KMS-11 (cell line): ENCODE results near the gene RAB36.

ENCODE experiments used
- H2AFZ ChIP-seq: fragments of 200-600 bp; sonication (generic); 2 replicates; pipeline ENCODE4 v1.6.1; 2016; ENCODE audit warnings: antibody characterized with exemption, mixed run types, low read depth
- H3K27ac ChIP-seq: fragments of 200-600 bp; sonication (generic); 2 replicates; pipeline ENCODE4 v1.6.1; 2016; ENCODE audit warnings: mild to moderate bottlenecking, mixed run types
- H3K27me3 ChIP-seq: fragments of 200-600 bp; sonication (generic); 2 replicates; pipeline ENCODE4 v1.6.1; 2017; ENCODE audit warnings: mild to moderate bottlenecking, low read depth, mixed run types, moderate library complexity; ENCODE audit not compliant: insufficient read depth
- H3K36me3 ChIP-seq: fragments of 200-600 bp; sonication (generic); 2 replicates; pipeline ENCODE4 v1.6.1; 2017; ENCODE audit warnings: mild to moderate bottlenecking, mixed run types; ENCODE audit not compliant: insufficient read depth
- H3K4me1 ChIP-seq: fragments of 200-600 bp; sonication (generic); 2 replicates; pipeline ENCODE4 v1.6.1; 2016; ENCODE audit warnings: mild to moderate bottlenecking, low read depth, mixed run types; ENCODE audit not compliant: poor library complexity, severe bottlenecking
- H3K4me2 ChIP-seq: fragments of 200-600 bp; sonication (generic); 2 replicates; pipeline ENCODE4 v1.7.0; 2016; ENCODE audit warnings: mild to moderate bottlenecking, mixed run types
- H3K4me3 ChIP-seq: fragments of 200-600 bp; sonication (generic); IDR thresholded peaks from 2 replicates; pipeline ENCODE4 v1.6.1; 2017; ENCODE audit warnings: low read depth, low read length, mixed read lengths; ENCODE audit not compliant: insufficient read depth
- H3K79me2 ChIP-seq: fragments of 200-600 bp; sonication (generic); 2 replicates; pipeline ENCODE4 v1.6.1; 2016; ENCODE audit warnings: low read depth, mixed run types; ENCODE audit not compliant: insufficient read depth
- H3K9ac ChIP-seq: fragments of 200-600 bp; sonication (generic); 2 replicates; pipeline ENCODE4 v1.6.1; 2016; ENCODE audit warnings: mild to moderate bottlenecking, mixed run types
- H4K20me1 ChIP-seq: fragments of 200-600 bp; sonication (generic); 2 replicates; pipeline ENCODE4 v1.6.1; 2016; ENCODE audit warnings: mild to moderate bottlenecking, mixed run types; ENCODE audit not compliant: insufficient read depth
- TF ChIP-seq, protein P1 (sequence below): fragments of 200-600 bp; sonication (generic); conservative IDR thresholded peaks from 2 replicates; pipeline ENCODE4 v1.6.1; 2017; ENCODE audit warnings: low read depth, mild to moderate bottlenecking, antibody characterized with exemption, low read length, moderate library complexity, mixed read lengths

The RAB36 gene

GRCh38 chr22:23211622-23212021, 66.3 kb downstream of the RAB36 start:
- H3K79me2 ChIP-seq, result peaks cover 97% of the 10 kb centered on the region
- no peak overlapping the region for H3K4me3 ChIP-seq
- peaks cover 24% of the 10 kb centered on the region for H4K20me1 ChIP-seq
- H3K4me1 ChIP-seq, result peaks cover 5% of the 10 kb centered on the region
- no peak overlapping the region for H3K4me2 ChIP-seq
- TF ChIP-seq, protein P1, sequence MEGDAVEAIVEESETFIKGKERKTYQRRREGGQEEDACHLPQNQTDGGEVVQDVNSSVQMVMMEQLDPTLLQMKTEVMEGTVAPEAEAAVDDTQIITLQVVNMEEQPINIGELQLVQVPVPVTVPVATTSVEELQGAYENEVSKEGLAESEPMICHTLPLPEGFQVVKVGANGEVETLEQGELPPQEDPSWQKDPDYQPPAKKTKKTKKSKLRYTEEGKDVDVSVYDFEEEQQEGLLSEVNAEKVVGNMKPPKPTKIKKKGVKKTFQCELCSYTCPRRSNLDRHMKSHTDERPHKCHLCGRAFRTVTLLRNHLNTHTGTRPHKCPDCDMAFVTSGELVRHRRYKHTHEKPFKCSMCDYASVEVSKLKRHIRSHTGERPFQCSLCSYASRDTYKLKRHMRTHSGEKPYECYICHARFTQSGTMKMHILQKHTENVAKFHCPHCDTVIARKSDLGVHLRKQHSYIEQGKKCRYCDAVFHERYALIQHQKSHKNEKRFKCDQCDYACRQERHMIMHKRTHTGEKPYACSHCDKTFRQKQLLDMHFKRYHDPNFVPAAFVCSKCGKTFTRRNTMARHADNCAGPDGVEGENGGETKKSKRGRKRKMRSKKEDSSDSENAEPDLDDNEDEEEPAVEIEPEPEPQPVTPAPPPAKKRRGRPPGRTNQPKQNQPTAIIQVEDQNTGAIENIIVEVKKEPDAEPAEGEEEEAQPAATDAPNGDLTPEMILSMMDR, result no peak
- no peaks in the 10 kb centered on the region for H3K27me3 ChIP-seq
- H3K9ac ChIP-seq, result no peak overlapping the region
- no peaks in the 10 kb centered on the region for H3K36me3 ChIP-seq
- H3K27ac ChIP-seq, result no peak overlapping the region
- H2AFZ ChIP-seq, result no peak overlapping the region

DNA sequence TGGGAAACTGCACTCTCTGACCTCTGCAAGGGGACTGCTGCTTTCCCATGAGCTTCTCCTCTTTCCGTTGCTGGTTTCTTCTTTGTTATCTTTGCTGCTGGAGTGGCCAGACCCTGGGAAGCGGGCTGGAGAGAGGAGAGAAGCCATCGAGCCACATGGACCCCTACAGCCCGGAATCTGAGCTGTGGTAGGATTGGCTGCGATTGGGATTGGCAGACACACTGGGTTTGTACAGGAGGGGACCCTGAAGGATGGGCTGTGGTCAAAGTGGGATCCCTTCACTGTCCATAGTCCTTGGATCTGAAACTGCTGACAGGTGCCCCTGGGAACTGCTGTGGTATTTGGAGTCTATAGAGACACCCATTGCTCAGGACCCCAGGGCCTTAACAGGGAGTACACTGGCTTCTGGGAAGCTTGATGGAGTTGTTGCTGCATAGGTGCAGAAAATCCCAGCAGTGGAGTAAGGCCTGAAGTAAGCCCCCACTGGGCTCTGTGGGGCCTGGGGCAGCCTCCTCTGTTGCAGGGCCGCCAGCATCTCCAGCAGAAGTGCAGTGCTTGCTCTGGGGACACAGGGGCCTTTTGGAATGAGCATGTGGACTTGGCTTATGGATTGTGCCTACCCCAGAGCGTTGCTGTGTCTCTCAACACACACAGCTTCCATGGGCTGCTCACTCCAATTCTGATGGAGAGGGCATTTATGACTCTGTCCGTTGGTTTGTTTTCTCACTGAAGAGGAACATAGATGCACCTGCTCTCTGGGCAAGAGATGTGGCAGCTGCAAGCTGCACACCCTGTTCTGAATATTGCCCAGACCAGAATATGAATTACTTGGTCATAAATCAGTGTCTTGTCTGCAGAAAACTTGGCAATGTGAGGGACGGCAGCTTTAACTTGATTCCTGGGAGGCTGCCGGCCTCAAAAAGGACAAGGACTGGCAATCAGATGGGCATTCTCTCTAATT, 67.1 kb downstream of the RAB36 start:
- Histone ChIP-seq H3K4me3 (no peak overlapping the region), H3K9ac (no peak overlapping the region), H3K27ac (no peak overlapping the region), H3K4me1 (peaks cover 5% of the 10 kb centered on the region), H2AFZ (no peak overlapping the region), H3K4me2 (no peak overlapping the region), H3K36me3 (no peaks in the 10 kb centered on the region), H4K20me1 (peaks cover 31% of the 10 kb centered on the region), H3K27me3 (no peaks in the 10 kb centered on the region), H3K79me2 (peaks cover 99% of the 10 kb centered on the region)
- TF ChIP-seq, protein P1, result no peak

DNA sequence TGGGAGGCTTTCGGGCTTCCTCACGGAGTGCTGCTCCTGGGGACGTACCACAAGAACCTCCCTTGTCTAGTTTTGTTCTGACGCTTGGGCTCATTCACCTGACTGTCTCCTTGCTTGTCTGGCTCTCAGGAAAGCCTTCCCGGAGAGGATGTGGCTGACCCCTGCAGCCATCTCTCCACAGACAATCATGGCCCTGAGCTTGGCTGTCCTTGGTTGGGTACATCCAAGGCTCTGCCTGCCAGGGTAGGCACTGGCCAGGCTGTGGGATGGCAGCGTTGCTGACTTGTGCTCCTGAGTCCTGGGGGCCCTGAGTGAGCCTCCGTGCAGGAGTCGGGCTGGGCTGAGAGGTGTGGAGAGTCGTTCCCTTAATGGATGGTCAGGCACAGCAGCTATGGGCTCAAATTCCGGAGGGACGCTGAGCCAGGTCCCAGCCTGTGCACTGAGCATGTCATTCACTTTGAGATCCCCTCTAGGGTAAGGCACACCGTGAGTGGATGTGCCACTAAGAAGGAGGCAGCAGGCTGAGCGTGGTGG, 67.8 kb downstream of the RAB36 start:
- Histone ChIP-seq H3K27ac (no peak overlapping the region), H2AFZ (no peak overlapping the region), H3K27me3 (no peaks in the 10 kb centered on the region), H3K4me3 (no peak overlapping the region), H3K36me3 (no peaks in the 10 kb centered on the region), H4K20me1 (peaks cover 34% of the 10 kb centered on the region), H3K79me2 (peaks cover 99% of the 10 kb centered on the region), H3K9ac (no peak overlapping the region), H3K4me1 (peaks cover 5% of the 10 kb centered on the region), H3K4me2 (no peak overlapping the region)
- TF ChIP-seq, protein P1, result no peak

DNA sequence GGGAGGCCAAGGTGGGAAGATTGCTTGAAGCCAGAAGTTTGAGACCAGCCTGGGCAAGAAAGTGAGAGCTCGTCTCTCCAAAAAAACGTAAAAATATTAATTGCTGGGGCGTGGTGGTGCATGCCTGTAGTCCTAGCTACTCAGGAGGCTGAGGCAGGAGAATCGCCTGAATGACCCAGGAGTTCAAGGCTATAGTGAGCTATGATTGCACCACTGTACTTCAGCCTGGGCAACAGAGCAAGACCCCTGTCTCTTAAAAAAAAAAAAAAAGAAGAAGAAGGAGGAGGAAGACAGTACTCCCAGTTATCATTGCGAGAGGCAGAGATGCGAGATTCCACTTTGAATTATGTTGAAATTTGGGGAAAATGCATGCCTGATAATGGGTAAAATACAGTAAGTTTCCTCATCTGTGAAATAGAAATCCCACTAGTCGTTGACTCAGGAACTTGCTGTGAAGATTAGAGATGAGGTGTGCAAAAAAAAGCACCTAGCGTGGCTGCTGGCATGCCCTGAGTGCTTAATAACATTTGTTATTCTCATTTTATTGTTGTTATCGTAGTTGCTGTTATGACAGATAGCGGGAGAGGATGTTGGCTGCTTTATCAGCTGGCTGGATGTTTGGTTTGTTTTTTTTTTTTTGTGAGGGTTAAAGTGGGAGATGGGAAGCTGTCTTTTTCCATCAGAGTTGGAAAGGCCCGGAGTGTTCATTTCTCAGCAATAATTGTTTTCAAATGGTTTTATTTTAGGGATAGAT, 68.5 kb downstream of the RAB36 start:
- TF ChIP-seq, protein P1, result no peak
- no peak overlapping the region for H3K4me2 ChIP-seq
- H3K4me3 ChIP-seq, result no peak overlapping the region

More for the DNA sequence above, 68.5 kb downstream of the RAB36 start:
- no peak overlapping the region for H3K27ac ChIP-seq
- H4K20me1 ChIP-seq, result peaks cover 34% of the 10 kb centered on the region
- H3K27me3 ChIP-seq, result no peaks in the 10 kb centered on the region
- peaks cover 99% of the 10 kb centered on the region for H3K79me2 ChIP-seq
- H3K9ac ChIP-seq, result no peak overlapping the region
- H2AFZ ChIP-seq, result no peak overlapping the region
- H3K4me1 ChIP-seq, result peaks cover 5% of the 10 kb centered on the region
- no peaks in the 10 kb centered on the region for H3K36me3 ChIP-seq
